CD8-positive, alpha-beta memory T cell (primary cell): ENCODE data around the gene ELK3. TPM values are rescaled to one million over a fixed set of nuclear protein-coding genes. Genes with fewer than 3 reads are reported as not detected.
A peak's percentile ranks its signal among the peaks of the same experiment; 100 is the strongest.

Experiments used
- CTCF ChIA-PET: fragments of 350-600 bp; sonication (Branson Sonifier 250); formaldehyde crosslinking; loops from one replicate; lab custom pipeline; 2021; ENCODE audit warnings: antibody characterized with exemption; lab: Charles Lee
- POLR2A ChIA-PET: fragments of 350-600 bp; sonication (Branson Sonifier 250); formaldehyde crosslinking; loops from one replicate; lab custom pipeline; 2021; ENCODE audit warnings: antibody characterized with exemption; lab: Charles Lee
- DNase-seq, 5 donors: peaks; one replicate each; pipeline versions ENCODE4 v3.0.0 to v3.0.0-alpha.2; 2020 to 2022; ENCODE audit warnings: mixed read lengths in 1 of 5
- H3K27ac ChIP-seq: one replicate; pipeline ENCODE4 v1.7.0; 2013; ENCODE audit warnings: low read depth, mild to moderate bottlenecking, low read length, moderate library complexity
- H3K27me3 ChIP-seq: 2 replicates; pipeline ENCODE4 v1.7.0; 2013; ENCODE audit warnings: low read length, mild to moderate bottlenecking; ENCODE audit not compliant: insufficient read depth, poor library complexity, severe bottlenecking
- H3K36me3 ChIP-seq: 2 replicates; pipeline ENCODE4 v1.7.0; 2013; ENCODE audit warnings: mild to moderate bottlenecking, low read length, moderate library complexity; ENCODE audit not compliant: insufficient read depth
- H3K4me1 ChIP-seq: 2 replicates; pipeline ENCODE4 v1.7.0; 2013; ENCODE audit warnings: mild to moderate bottlenecking, low read length, moderate library complexity; ENCODE audit not compliant: insufficient read depth
- H3K4me3 ChIP-seq: 2 replicates; pipeline ENCODE4 v1.7.0; 2013; ENCODE audit warnings: mild to moderate bottlenecking, low read length
- H3K9me3 ChIP-seq: 2 replicates; pipeline ENCODE4 v1.7.0; 2013; ENCODE audit warnings: mild to moderate bottlenecking, low read length
- H3K27ac Mint-ChIP-seq, 8 donors: one replicate each; pipeline ENCODE4 v1.8.0; 2020 to 2021; ENCODE audit warnings: mixed read lengths in 8 of 8, mild to moderate bottlenecking in 6 of 8, inconsistent platforms in 3 of 8, moderate library complexity in 3 of 8
- H3K27me3 Mint-ChIP-seq, 2 donors: one replicate each; pipeline ENCODE4 v1.8.0; 2020 to 2021; ENCODE audit warnings: mixed read lengths in 2 of 2, mild to moderate bottlenecking in 1 of 2, moderate library complexity in 1 of 2
- H3K36me3 Mint-ChIP-seq, 3 donors: one replicate each; pipeline ENCODE4 v1.8.0; 2020 to 2021; ENCODE audit warnings: mixed read lengths in 3 of 3, inconsistent platforms in 1 of 3, mild to moderate bottlenecking in 1 of 3
- H3K4me1 Mint-ChIP-seq, 3 donors: one replicate each; pipeline ENCODE4 v1.8.0; 2020 to 2021; ENCODE audit warnings: mixed read lengths in 3 of 3, inconsistent platforms in 1 of 3, mild to moderate bottlenecking in 1 of 3
- H3K4me3 Mint-ChIP-seq, 7 donors: one replicate each; pipeline ENCODE4 v1.8.0; 2020 to 2021; ENCODE audit warnings: mixed read lengths in 7 of 7, mild to moderate bottlenecking in 6 of 7, moderate library complexity in 4 of 7, inconsistent platforms in 2 of 7
- H3K9me3 Mint-ChIP-seq, 5 donors: one replicate each; pipeline ENCODE4 v1.8.0; 2020 to 2022; ENCODE audit warnings: mixed read lengths in 5 of 5, mild to moderate bottlenecking in 3 of 5, moderate library complexity in 2 of 5, inconsistent platforms in 1 of 5
- polyA plus RNA-seq: library from polyadenylated mRNA; unstranded; fragments of 300-500 nt; fragmentation: Illumina TruSeq; gene quantifications from one replicate; pipeline ENCODE4 v1.2.3, GENCODE V29; 2021
- total RNA-seq, 2 experiments: library from RNA; stranded (reverse); gene quantifications; one replicate each; pipeline ENCODE4 v1.2.3, GENCODE V29; 2021

ELK3 gene
- total and polyA plus RNA-seq, 3 experiments from 2014 or later, result 24.0 to 44.3 (median 28.4) TPM

GRCh38 chr12:96265836-96266235, 71.7 kb downstream of the ELK3 start:
- H3K27ac ChIP-seq, result no peak overlapping the region
- H3K9me3 ChIP-seq, result no peaks in the 10 kb centered on the region
- H3K4me1 Mint-ChIP-seq, result peaks cover 26 to 38% (median 27%) of the 10 kb centered on the region in 3 donors
- no peaks in the 10 kb centered on the region for H3K27me3 ChIP-seq
- DNase-seq, result no peak
- no peak overlapping the region for H3K4me3 ChIP-seq
- peaks cover 0 to 1% of the 10 kb centered on the region in 2 donors for H3K27me3 Mint-ChIP-seq
- H3K27ac Mint-ChIP-seq, result peak overlapping the region in 7 of 8 donors; percentile 21 to 83 (median 66)
- H3K4me1 ChIP-seq, result no peaks in the 10 kb centered on the region
- H3K9me3 Mint-ChIP-seq, result no peaks in the 10 kb centered on the region
- H3K36me3 Mint-ChIP-seq, result peaks cover 9 to 76% (median 18%) of the 10 kb centered on the region in 3 donors
- H3K4me3 Mint-ChIP-seq, result no peak overlapping the region
- ChIA-PET POLR2A (no interaction called here), CTCF (interaction anchor here (1.2 kb wide), 1 partner anchor 10 kb away, joined by 4 read pairs; no protein-coding TSS in a partner anchor)
- H3K36me3 ChIP-seq, result peaks cover 10% of the 10 kb centered on the region

GRCh38 chr12:96266238-96266637, 72.1 kb downstream of the ELK3 start:
- Histone ChIP-seq H3K27ac (no peak overlapping the region), H3K4me1 (no peaks in the 10 kb centered on the region), H3K36me3 (peaks cover 11% of the 10 kb centered on the region), H3K27me3 (no peaks in the 10 kb centered on the region), H3K4me3 (no peak overlapping the region), H3K9me3 (no peaks in the 10 kb centered on the region)
- H3K9me3 Mint-ChIP-seq, result no peaks in the 10 kb centered on the region
- H3K4me1 Mint-ChIP-seq, result peaks cover 25 to 36% (median 26%) of the 10 kb centered on the region in 3 donors
- H3K27me3 Mint-ChIP-seq, result peaks cover 0 to 1% of the 10 kb centered on the region in 2 donors
- peaks cover 9 to 76% (median 20%) of the 10 kb centered on the region in 3 donors for H3K36me3 Mint-ChIP-seq
- no peak overlapping the region for H3K4me3 Mint-ChIP-seq
- DNase-seq, result no peak
- ChIA-PET CTCF (interaction anchor here (1.2 to 1.3 kb wide), 2 partner anchors 10 to 13 kb away, joined by 3 to 4 read pairs; no protein-coding TSS in a partner anchor), POLR2A (no interaction called here)
- H3K27ac Mint-ChIP-seq, result peak overlapping the region in 6 of 8 donors; percentile 21 to 74 (median 57)

- Mint-ChIP-seq H3K36me3 (peaks cover 10 to 75% (median 27%) of the 10 kb centered on the region in 3 donors), H3K4me1 (peaks cover 29 to 58% (median 55%) of the 10 kb centered on the region in 3 donors), H3K27ac (peak overlapping the region in 6 of 8 donors; percentile 10 to 87 (median 64)), H3K27me3 (no peaks in the 10 kb centered on the region), H3K9me3 (no peaks in the 10 kb centered on the region), H3K4me3 (peak overlapping the region in 1 of 7 donors; percentile 1)
- H3K27ac ChIP-seq, result no peak overlapping the region
- no peaks in the 10 kb centered on the region for H3K27me3 ChIP-seq
- no peak overlapping the region for H3K4me3 ChIP-seq
- peaks cover 7% of the 10 kb centered on the region for H3K4me1 ChIP-seq
- no peaks in the 10 kb centered on the region for H3K9me3 ChIP-seq
- ChIA-PET CTCF (no interaction called here), POLR2A (no interaction called here)
- H3K36me3 ChIP-seq, result peaks cover 17% of the 10 kb centered on the region
- no peak for DNase-seq
Measured at GRCh38 chr12:96271469-96272199, 77.5 kb downstream of the ELK3 start.

GRCh38 chr12:96274331-96274730, 80.2 kb downstream of the ELK3 start:
- no peak overlapping the region for H3K27ac ChIP-seq
- Mint-ChIP-seq H3K36me3 (peaks cover 10 to 73% (median 29%) of the 10 kb centered on the region in 3 donors), H3K9me3 (no peaks in the 10 kb centered on the region), H3K27ac (peak overlapping the region; percentile 29 to 85 (median 62)), H3K4me3 (no peak overlapping the region), H3K27me3 (no peaks in the 10 kb centered on the region), H3K4me1 (peaks cover 23 to 46% (median 39%) of the 10 kb centered on the region in 3 donors)
- DNase-seq, result no peak
- no peaks in the 10 kb centered on the region for H3K27me3 ChIP-seq
- POLR2A ChIA-PET, result no interaction called here
- no peak overlapping the region for H3K4me3 ChIP-seq
- peaks cover 12% of the 10 kb centered on the region for H3K36me3 ChIP-seq
- H3K9me3 ChIP-seq, result no peaks in the 10 kb centered on the region
- peaks cover 7% of the 10 kb centered on the region for H3K4me1 ChIP-seq
- CTCF ChIA-PET, result no interaction called here

GRCh38 chr12:96285158-96285557, 91.0 kb downstream of the ELK3 start:
- H3K4me1 Mint-ChIP-seq, result peaks cover 0 to 27% (median 11%) of the 10 kb centered on the region in 3 donors
- POLR2A ChIA-PET, result no interaction called here

GRCh38 chr12:96289067-96289466, 94.9 kb downstream of the ELK3 start:
- ChIA-PET CTCF (interaction anchor here (0.9 kb wide), 1 partner anchor 227 kb away, joined by 3 read pairs; no protein-coding TSS in a partner anchor), POLR2A (no interaction called here)
- Histone ChIP-seq H3K27ac (no peak overlapping the region), H3K4me1 (no peaks in the 10 kb centered on the region), H3K9me3 (no peaks in the 10 kb centered on the region), H3K36me3 (peaks cover 38% of the 10 kb centered on the region), H3K27me3 (no peaks in the 10 kb centered on the region), H3K4me3 (no peak overlapping the region)
- DNase-seq, result no peak
- Mint-ChIP-seq H3K4me3 (no peak overlapping the region), H3K9me3 (no peaks in the 10 kb centered on the region), H3K27me3 (no peaks in the 10 kb centered on the region), H3K36me3 (peaks cover 23 to 81% (median 26%) of the 10 kb centered on the region in 3 donors), H3K4me1 (peaks cover 0 to 23% (median 11%) of the 10 kb centered on the region in 3 donors), H3K27ac (peak overlapping the region in 1 of 8 donors; percentile 2)

More at GRCh38 chr12:96285158-96285557, 91.0 kb downstream of the ELK3 start:
- Mint-ChIP-seq H3K4me3 (no peak overlapping the region), H3K36me3 (peaks cover 24 to 93% (median 34%) of the 10 kb centered on the region in 3 donors), H3K27ac (peak overlapping the region in 4 of 8 donors; percentile 11 to 49 (median 44)), H3K27me3 (no peaks in the 10 kb centered on the region), H3K9me3 (no peaks in the 10 kb centered on the region)
- H3K4me3 ChIP-seq, result no peak overlapping the region
- H3K27me3 ChIP-seq, result no peaks in the 10 kb centered on the region
- CTCF ChIA-PET, result no interaction called here
- no peak for DNase-seq
- no peak overlapping the region for H3K27ac ChIP-seq
- peaks cover 66% of the 10 kb centered on the region for H3K36me3 ChIP-seq
- H3K9me3 ChIP-seq, result no peaks in the 10 kb centered on the region
- H3K4me1 ChIP-seq, result no peaks in the 10 kb centered on the region

- Histone ChIP-seq H3K27me3 (no peaks in the 10 kb centered on the region), H3K9me3 (no peaks in the 10 kb centered on the region), H3K4me1 (peaks cover 14% of the 10 kb centered on the region), H3K36me3 (peaks cover 16% of the 10 kb centered on the region), H3K27ac (no peak overlapping the region), H3K4me3 (no peak overlapping the region)
- DNase-seq, result no peak
- Mint-ChIP-seq H3K27ac (peak overlapping the region in 2 of 8 donors; percentile 22 to 60), H3K4me3 (no peak overlapping the region), H3K36me3 (peaks cover 11 to 72% (median 12%) of the 10 kb centered on the region in 3 donors), H3K9me3 (no peaks in the 10 kb centered on the region), H3K4me1 (peaks cover 24 to 29% (median 28%) of the 10 kb centered on the region in 3 donors), H3K27me3 (no peaks in the 10 kb centered on the region)
- ChIA-PET CTCF (no interaction called here), POLR2A (no interaction called here)
Measured at GRCh38 chr12:96293093-96293492, 98.9 kb downstream of the ELK3 start.

GRCh38 chr12:96294831-96295230, 100.7 kb downstream of the ELK3 start:
- Histone ChIP-seq H3K36me3 (peaks cover 4% of the 10 kb centered on the region), H3K4me3 (no peak overlapping the region), H3K27me3 (no peaks in the 10 kb centered on the region), H3K4me1 (peaks cover 14% of the 10 kb centered on the region), H3K27ac (no peak overlapping the region), H3K9me3 (no peaks in the 10 kb centered on the region)
- Mint-ChIP-seq H3K27ac (peak overlapping the region; percentile 34 to 77 (median 66)), H3K27me3 (no peaks in the 10 kb centered on the region), H3K4me3 (peak overlapping the region in 2 of 7 donors; percentile 10 to 37), H3K4me1 (peaks cover 23 to 31% (median 23%) of the 10 kb centered on the region in 3 donors), H3K9me3 (no peaks in the 10 kb centered on the region), H3K36me3 (peaks cover 7 to 70% (median 16%) of the 10 kb centered on the region in 3 donors)
- ChIA-PET CTCF (interaction anchor here (0.7 kb wide), 1 partner anchor 106 kb away, joined by 5 read pairs; the partner anchor contains the start of gene CDK17), POLR2A (no interaction called here)
- DNase-seq, result peak in 1 of 5 donors; percentile 37
